ENCODE data around the gene EDC3. TPM values are rescaled to one million over a fixed set of nuclear protein-coding genes. Genes with fewer than 3 reads are reported as not detected.

Gene EDC3
- total and polyA plus RNA-seq, 2 of the 4 experiments (the other 2 are of a cell fraction): 16.8 to 38.0 TPM

GRCh38 chr15:74585857-74586256 is 110.0 kb downstream of the EDC3 start:
- 95% methylated on average over 4 of the region's 9 CpGs; no CpG with 5 or more reads in 1 of the 2 experiments for WGBS, 2 experiments (ENCODE audit: extremely low coverage in 2 of 2, insufficient read length in 1 of 2)
- Histone ChIP-seq H3K9ac (ENCODE audit: low read depth, low read length) (no peak overlapping the region), H3K4me3 (ENCODE audit: insufficient read depth, low read depth, low read length) (no peak overlapping the region), H2BK15ac (ENCODE audit: low read depth, low read length) (no peak overlapping the region), H3K4ac (ENCODE audit: low read depth, low read length) (no peak overlapping the region), H2BK20ac (ENCODE audit: low read depth, low read length) (no peak overlapping the region), H3K4me1 (ENCODE audit: control insufficient read depth, insufficient read depth, low read length) (peaks cover 9% of the 10 kb centered on the region), H3K14ac (replicated peaks; ENCODE audit: low read depth, low read length) (no peak overlapping the region), H3K56ac (ENCODE audit: extremely low read depth, insufficient read depth, low read length) (no peak overlapping the region), H3K79me1 (ENCODE audit: low read depth in 1 of 2, low read length in 2 of 2) (peaks cover 0 to 20% of the 10 kb centered on the region in 2 experiments; a peak in 1 of 4 replicates), H3K27ac (ENCODE audit: insufficient read depth, low read length) (no peak overlapping the region), H2AK5ac (ENCODE audit: low read depth, low read length) (no peak overlapping the region), H3K18ac (ENCODE audit: low read depth, low read length) (no peak overlapping the region), H4K5ac (ENCODE audit: low read depth, low read length) (no peak overlapping the region), H4K91ac (ENCODE audit: insufficient read depth, low read depth, low read length) (no peak overlapping the region), H4K8ac (ENCODE audit: low read depth in 2 of 2, low read length in 2 of 2) (no peak overlapping the region), H2BK5ac (ENCODE audit: low read depth, low read length, poor library complexity, severe bottlenecking) (no peak overlapping the region), H2BK120ac (ENCODE audit: low read depth, low read length) (no peak overlapping the region), H3K9me1 (ENCODE audit: insufficient read depth, low read length) (peaks cover 15% of the 10 kb centered on the region), H3K4me2 (ENCODE audit: low read depth, low read length) (no peak overlapping the region), H3K36me3 (ENCODE audit: control insufficient read depth, insufficient read depth, low read length) (peaks cover 5% of the 10 kb centered on the region; the same call in 1 of the 2 replicates), H4K20me1 (ENCODE audit: insufficient read depth, low read length) (peaks cover 4% of the 10 kb centered on the region), H2AK9ac (replicated peaks; ENCODE audit: low read depth, low read length, poor library complexity) (no peak overlapping the region), H3K27me3 (ENCODE audit: control insufficient read depth, insufficient read depth, low read length) (no peaks in the 10 kb centered on the region), H2AFZ (replicated peaks; ENCODE audit: low read length, poor library complexity) (no peak overlapping the region), H3K9me3 (ENCODE audit: control insufficient read depth, insufficient read depth, low read length) (no peaks in the 10 kb centered on the region), H3K23ac (ENCODE audit: low read depth, low read length) (no peak overlapping the region)
- DNase-seq: no peak
- BruUV-seq (replicated peaks): no TSS peak
- POLR2A ChIA-PET (ENCODE audit: unreplicated experiment): no interaction called here
- CTCF ChIA-PET: no interaction called here
- in situ Hi-C loops (cut with MboI; ENCODE audit: low sequenced_read_pairs): no loop called here
- dilution Hi-C loops (cut with HindIII; ENCODE audit: low sequenced_read_pairs, unreplicated experiment): no loop called here
- TF ChIP-seq RAD21 (IDR thresholded peaks at IDR 0.05; ENCODE audit: low read length) (no peak), SMC3 (IDR thresholded peaks at IDR 0.05; ENCODE audit: low read depth, low read length) (no peak)
- ATAC-seq (ENCODE audit: low read depth): no peak
- intact Hi-C loops (cut with micrococcal nuclease): no loop called here

Data from IMR-90 (cell line).